Frontal cortex (tissue), 4 donors: ENCODE results near the gene FKBP8. TPM values are rescaled to one million over a fixed set of nuclear protein-coding genes. Genes with fewer than 3 reads are reported as not detected.
A peak's percentile ranks its signal among the peaks of the same experiment; 100 is the strongest.

Experiments used
- DNase-seq, 2 donors: peaks; one replicate each; pipeline ENCODE4 v3.0.0; 2012; ENCODE audit warnings: low spot score in 2 of 2
- FAIRE-seq: peaks from 2 replicates; lab custom pipeline; 2012; peaks lifted over from hg19 to GRCh38; lab: Jason Lieb, UNC
- total RNA-seq: library from RNA; depleted of rRNA; stranded (reverse); fragments of >200 nt; gene quantifications from one replicate; pipeline ENCODE4 v1.2.3, GENCODE V29; 2014
- donor health status: control.
- donor health status: control.
- donor health status: control.

Gene FKBP8
- total RNA-seq, 1 donor from 2014 or later: 178 TPM

GRCh38 chr19:18490728-18491127, 52.6 kb downstream of the FKBP8 start:
- FAIRE-seq (no peak), DNase-seq (no peak)

GRCh38 chr19:18489627-18490184, 53.7 kb downstream of the FKBP8 start:
- FAIRE-seq (no peak), DNase-seq (no peak)

GRCh38 chr19:18488838-18489626, 54.3 kb downstream of the FKBP8 start:
- DNase-seq (peak in 1 of 2 donors; percentile 70), FAIRE-seq (no peak)

DNA sequence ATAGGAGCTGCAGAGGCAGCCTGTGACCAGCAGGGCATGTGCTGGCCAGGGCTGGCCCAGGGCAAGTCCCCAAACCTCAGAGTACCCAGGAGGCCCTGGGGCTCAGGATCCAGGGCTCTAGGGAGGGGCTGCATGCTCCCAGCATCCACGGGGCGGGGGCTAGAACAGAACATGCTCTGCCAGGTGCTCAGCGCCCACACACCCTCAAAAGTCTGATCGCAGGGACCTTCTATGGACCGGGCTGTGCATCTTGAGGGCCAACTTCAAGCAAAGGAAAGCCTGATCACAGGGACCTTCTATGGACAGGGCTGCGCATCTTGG, 55.0 kb downstream of the FKBP8 start:
- FAIRE-seq (no peak), DNase-seq (no peak)

DNA sequence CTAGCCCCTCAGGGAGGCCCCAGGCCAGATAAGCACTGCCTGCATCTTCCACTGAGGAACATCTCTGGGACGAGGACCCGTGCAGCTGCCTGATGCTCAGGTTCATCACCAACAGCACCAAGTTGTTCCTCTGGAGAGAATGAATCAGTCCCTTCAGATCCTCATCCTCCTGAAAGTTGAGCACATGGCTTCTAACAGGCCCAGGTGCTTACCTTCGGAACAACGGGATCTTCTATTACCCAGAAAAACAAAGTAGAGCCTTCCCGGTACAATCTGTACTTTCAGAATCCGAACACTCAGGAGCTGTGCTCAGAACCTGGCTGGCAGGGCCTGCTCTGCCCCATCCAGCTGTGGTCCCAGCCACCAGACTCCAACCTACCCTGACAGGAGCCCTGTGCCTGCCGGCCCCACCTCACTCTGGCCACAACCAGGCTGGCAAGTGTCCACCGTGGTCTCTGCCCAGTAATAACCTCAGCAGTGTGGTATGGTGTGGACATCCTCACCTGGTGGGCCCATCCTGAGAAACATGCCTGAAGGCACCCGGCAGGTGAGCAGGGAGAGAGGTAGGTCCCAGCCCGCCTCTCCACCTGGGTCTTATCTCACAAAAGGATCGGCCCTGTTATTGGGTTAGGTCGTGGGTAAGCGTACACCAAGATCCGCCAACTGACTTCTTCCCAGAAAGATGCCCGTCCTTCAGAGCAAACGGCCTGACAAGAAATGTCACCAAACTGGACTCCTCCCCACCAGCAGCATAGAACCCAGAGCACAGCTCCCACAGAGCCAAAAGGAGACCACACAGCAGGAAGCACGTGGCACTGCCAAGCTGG, 55.6 kb downstream of the FKBP8 start:
- DNase-seq (no peak), FAIRE-seq (no peak)

DNA sequence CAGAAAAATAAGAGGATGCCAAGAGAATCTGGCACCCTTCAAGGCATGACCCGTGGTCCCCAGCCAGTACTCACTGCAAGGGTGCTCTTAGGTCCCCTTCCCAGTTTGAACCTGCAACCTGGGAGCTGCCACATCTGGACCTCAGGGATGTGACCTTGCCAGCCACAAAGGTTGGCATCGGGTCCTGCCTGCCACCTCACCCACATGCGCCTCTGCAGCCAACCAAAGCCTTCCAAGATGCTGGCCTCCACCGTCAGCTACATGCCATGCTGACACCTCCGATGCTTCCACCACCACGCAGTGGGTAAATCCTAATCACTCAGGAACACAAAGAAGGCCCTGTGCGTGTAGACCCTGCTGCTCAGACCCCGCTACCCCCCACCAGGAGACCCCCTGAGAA, 56.6 kb downstream of the FKBP8 start:
- FAIRE-seq: no peak
- DNase-seq: no peak

DNA sequence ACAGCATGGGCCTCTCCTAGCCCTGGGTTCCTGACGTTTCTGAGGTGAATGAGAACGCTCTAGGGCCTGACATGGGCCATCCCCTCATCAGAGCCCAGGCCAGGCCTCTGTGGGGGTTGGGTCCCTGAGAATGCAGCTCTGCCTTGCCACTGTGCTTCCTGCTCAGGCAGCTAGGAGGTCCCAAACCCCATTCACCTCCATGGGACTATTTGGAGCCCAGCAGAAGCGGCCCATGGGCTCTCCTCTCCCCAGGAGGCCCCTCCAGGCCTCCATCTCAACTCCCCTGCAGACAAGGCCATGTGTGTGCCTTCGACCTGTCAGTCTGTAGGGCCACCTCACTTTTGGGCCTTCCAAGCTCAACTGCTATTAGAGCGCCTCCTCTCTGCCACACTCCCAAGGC, 58.4 kb downstream of the FKBP8 start:
- no peak for DNase-seq
- FAIRE-seq: no peak

DNA sequence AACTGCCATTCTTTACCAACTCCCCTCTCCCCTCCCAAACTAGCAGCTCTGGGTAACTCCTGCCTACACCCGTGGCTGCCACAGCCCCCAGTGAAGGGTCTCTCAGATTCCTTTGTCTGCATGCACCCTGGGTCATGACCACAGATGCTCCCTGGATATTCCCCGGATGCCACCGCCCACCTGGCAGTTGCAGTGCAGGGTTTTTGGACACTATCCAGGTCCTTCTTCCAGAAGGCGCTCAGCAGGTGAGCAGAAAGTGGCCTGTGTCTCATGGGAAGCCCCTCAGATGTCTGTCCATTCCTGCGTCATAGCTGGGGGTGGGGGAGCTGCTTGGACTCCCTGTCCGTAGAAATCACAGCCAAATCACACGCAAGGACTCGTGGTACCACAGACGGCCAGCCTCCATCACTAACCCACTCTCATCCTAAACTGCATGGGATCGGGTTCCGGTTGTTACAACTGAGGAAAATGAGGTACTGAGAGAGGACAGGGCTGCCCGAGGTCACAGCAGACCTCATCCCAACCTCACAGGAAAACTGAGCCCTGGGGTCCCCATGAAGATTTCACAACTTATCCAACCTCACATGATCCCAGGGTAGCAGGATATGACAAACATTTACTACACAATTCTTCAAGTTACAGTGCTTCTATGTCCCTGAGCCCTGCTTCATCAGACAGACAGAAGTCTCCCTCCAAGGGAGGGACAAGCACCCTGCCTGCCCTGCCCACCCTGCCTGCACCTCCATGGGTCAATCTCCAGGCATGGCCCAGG, 60.1 kb downstream of the FKBP8 start:
- FAIRE-seq: no peak
- no peak for DNase-seq

Other genes with a start within 250 kb of the FKBP8 start
- 80.3 TPM for gene LSM4, start 220.5 kb downstream of the FKBP8 start, total RNA-seq
- gene PGPEP1, start 203.0 kb downstream of the FKBP8 start, total RNA-seq: 18.3 TPM
- not detected for gene GDF15, start 157.4 kb downstream of the FKBP8 start, total RNA-seq
- gene LRRC25, start 146.0 kb downstream of the FKBP8 start, total RNA-seq: 0.41 TPM
- gene SSBP4, start 124.2 kb downstream of the FKBP8 start, total RNA-seq: 69.3 TPM
- gene ISYNA1, start 105.4 kb downstream of the FKBP8 start, total RNA-seq: 62.8 TPM
- gene ELL, start 21.5 kb downstream of the FKBP8 start, total RNA-seq: 7.7 TPM
- gene KXD1, start 14.3 kb upstream of the FKBP8 start, total RNA-seq: 14.7 TPM
- 742 TPM for gene UBA52, start 28.3 kb upstream of the FKBP8 start, total RNA-seq
- gene REX1BD, start 45.2 kb upstream of the FKBP8 start, total RNA-seq: 17.1 TPM
- 2.4 TPM for gene CRLF1, start 63.2 kb upstream of the FKBP8 start, total RNA-seq
- gene TMEM59L, start 69.3 kb upstream of the FKBP8 start, total RNA-seq: 34.2 TPM
- 5.7 TPM for gene KLHL26, start 93.5 kb upstream of the FKBP8 start, total RNA-seq
- gene CRTC1, start 140.1 kb upstream of the FKBP8 start, total RNA-seq: 7.3 TPM
- gene COMP, start 247.7 kb upstream of the FKBP8 start, total RNA-seq: not detected